HepG2 (cell line): ENCODE measurements around the gene BFSP1. TPM values are rescaled to one million over a fixed set of nuclear protein-coding genes. Genes with fewer than 3 reads are reported as not detected.
A peak's percentile ranks its signal among the peaks of the same experiment; 100 is the strongest.

Experiments used
- DPF2 ChIP-seq: sonication (generic); formaldehyde crosslinking; IDR thresholded peaks from 2 replicates; pipeline ENCODE4 v1.4.0; 2020; ENCODE audit warnings: mild to moderate bottlenecking, low read depth, missing genetic modification reagents, borderline replicate concordance
- EHMT2 ChIP-seq: fragments of 200-600 bp; sonication (generic); IDR thresholded peaks from 2 replicates; pipeline ENCODE4 v1.7.0; 2017; ENCODE audit warnings: antibody characterized with exemption, low read depth, low read length, borderline replicate concordance
- FLYWCH1 ChIP-seq: sonication (generic); formaldehyde crosslinking; IDR thresholded peaks from 2 replicates; pipeline ENCODE4 v1.8.1; 2023; ENCODE audit warnings: mild to moderate bottlenecking, missing genetic modification reagents
- FOSL2 ChIP-seq: sonication (generic); formaldehyde crosslinking; IDR thresholded peaks from 2 replicates; pipeline ENCODE4 v1.4.0; 2020; ENCODE audit warnings: missing genetic modification reagents
- FOXO1 ChIP-seq: sonication (generic); formaldehyde crosslinking; IDR thresholded peaks from 2 replicates; pipeline ENCODE4 v1.4.0; 2020; ENCODE audit warnings: missing genetic modification reagents
- HNRNPL ChIP-seq: fragments of 200-400 bp; formaldehyde crosslinking; IDR thresholded peaks from 2 replicates; pipeline ENCODE4 v1.6.1; 2017; ENCODE audit warnings: mild to moderate bottlenecking, low read depth, low read length
- KDM2A ChIP-seq: sonication (generic); formaldehyde crosslinking; IDR thresholded peaks from 2 replicates; pipeline ENCODE4 v1.4.0; 2020; ENCODE audit warnings: low read depth, missing genetic modification reagents, borderline replicate concordance
- KDM3A ChIP-seq: IDR thresholded peaks from 2 replicates; pipeline ENCODE4 v1.6.1; 2018; ENCODE audit warnings: low read depth, missing compliant biosample characterization
- MIER2 ChIP-seq: IDR thresholded peaks from 2 replicates; pipeline ENCODE4 v1.6.1; 2016; ENCODE audit warnings: missing biosample characterization, missing genetic modification reagents
- MIXL1 ChIP-seq: IDR thresholded peaks from 2 replicates; pipeline ENCODE4 v1.6.1; 2016
- NCOA1 ChIP-seq: sonication (generic); formaldehyde crosslinking; IDR thresholded peaks from 2 replicates; pipeline ENCODE4 v1.9.0; 2021; ENCODE audit warnings: missing genetic modification reagents
- NRL ChIP-seq: sonication (generic); formaldehyde crosslinking; IDR thresholded peaks from 2 replicates; pipeline ENCODE4 v1.5.0; 2020; ENCODE audit warnings: missing genetic modification reagents, mild to moderate bottlenecking, moderate library complexity, borderline replicate concordance
- RFX1 ChIP-seq: fragments of 450-650 bp; IDR thresholded peaks from 2 replicates; pipeline ENCODE4 v1.6.1; 2017
- RXRA ChIP-seq: sonication (generic); formaldehyde crosslinking; IDR thresholded peaks from 2 replicates; pipeline ENCODE4 v1.5.1; 2020; ENCODE audit warnings: missing genetic modification reagents
- TGIF2 ChIP-seq: IDR thresholded peaks from 2 replicates; pipeline ENCODE4 v1.6.1; 2016; ENCODE audit warnings: control low read depth, missing compliant biosample characterization
- TP53 ChIP-seq: sonication (generic); formaldehyde crosslinking; conservative IDR thresholded peaks from 2 replicates; pipeline ENCODE4 v1.4.0; 2020; ENCODE audit warnings: missing genetic modification reagents
- XRCC5 ChIP-seq: fragments of 200-400 bp; formaldehyde crosslinking; optimal IDR thresholded peaks from 2 replicates; pipeline ENCODE3; 2017; ENCODE audit warnings: mild to moderate bottlenecking, low read length
- ZNF225 ChIP-seq: sonication (generic); formaldehyde crosslinking; IDR thresholded peaks from 2 replicates; pipeline ENCODE4 v1.4.0; 2020; ENCODE audit warnings: mild to moderate bottlenecking, missing genetic modification reagents
- ZNF441 ChIP-seq: sonication (generic); formaldehyde crosslinking; IDR thresholded peaks from 2 replicates; pipeline ENCODE4 v1.7.0; 2021; ENCODE audit warnings: missing genetic modification reagents, borderline replicate concordance
- polyA plus RNA-seq, 8 experiments: library from polyadenylated mRNA; depleted of rRNA in 3 of 8; stranded (reverse) in 7 of 8; unstranded in 1 of 8; fragments of >200 nt; fragmentation: Illumina TruSeq in 4 of 8; extraction: Trizol in 4 of 8; gene quantifications; 2 replicates each; pipeline versions ENCODE4 v1.2.1 to v1.2.3, GENCODE V29; 2011 to 2016; ENCODE audit warnings: low read depth in 4 of 8, missing spikeins in 1 of 8, mixed read lengths in 1 of 8; ENCODE audit not compliant: insufficient read depth in 1 of 8
- total RNA-seq, 5 experiments: library from RNA; depleted of rRNA; stranded (reverse); fragments of >200 nt; fragmentation: Illumina TruSeq; extraction: Trizol; gene quantifications; 2 replicates each; pipeline ENCODE4 v1.2.3, GENCODE V29; 2016; ENCODE audit warnings: low read depth in 1 of 5
- TF ChIP-seq, protein P1 (sequence below): sonication (generic); formaldehyde crosslinking; IDR thresholded peaks from 2 replicates; pipeline ENCODE4 v1.9.0; 2022; ENCODE audit warnings: low read depth, missing genetic modification reagents
- TF ChIP-seq, protein P2 (sequence below): IDR thresholded peaks from 2 replicates; pipeline ENCODE4 v1.6.1; 2016; ENCODE audit warnings: low read depth, control low read depth
- TF ChIP-seq, protein P3 (sequence below): sonication (generic); formaldehyde crosslinking; IDR thresholded peaks from 2 replicates; pipeline ENCODE4 v1.4.0; 2020; ENCODE audit warnings: mild to moderate bottlenecking, low read depth, missing genetic modification reagents
- TF ChIP-seq, protein P4 (sequence below): sonication (generic); formaldehyde crosslinking; IDR thresholded peaks from 2 replicates; pipeline ENCODE4 v1.9.0; 2021; ENCODE audit warnings: missing genetic modification reagents, borderline replicate concordance

The BFSP1 gene
- total and polyA plus RNA-seq, 2 of the 13 experiments (the other 11 are each of a cell fraction or from before 2014, with no cell fraction given): 0.22 to 0.26 TPM

DNA sequence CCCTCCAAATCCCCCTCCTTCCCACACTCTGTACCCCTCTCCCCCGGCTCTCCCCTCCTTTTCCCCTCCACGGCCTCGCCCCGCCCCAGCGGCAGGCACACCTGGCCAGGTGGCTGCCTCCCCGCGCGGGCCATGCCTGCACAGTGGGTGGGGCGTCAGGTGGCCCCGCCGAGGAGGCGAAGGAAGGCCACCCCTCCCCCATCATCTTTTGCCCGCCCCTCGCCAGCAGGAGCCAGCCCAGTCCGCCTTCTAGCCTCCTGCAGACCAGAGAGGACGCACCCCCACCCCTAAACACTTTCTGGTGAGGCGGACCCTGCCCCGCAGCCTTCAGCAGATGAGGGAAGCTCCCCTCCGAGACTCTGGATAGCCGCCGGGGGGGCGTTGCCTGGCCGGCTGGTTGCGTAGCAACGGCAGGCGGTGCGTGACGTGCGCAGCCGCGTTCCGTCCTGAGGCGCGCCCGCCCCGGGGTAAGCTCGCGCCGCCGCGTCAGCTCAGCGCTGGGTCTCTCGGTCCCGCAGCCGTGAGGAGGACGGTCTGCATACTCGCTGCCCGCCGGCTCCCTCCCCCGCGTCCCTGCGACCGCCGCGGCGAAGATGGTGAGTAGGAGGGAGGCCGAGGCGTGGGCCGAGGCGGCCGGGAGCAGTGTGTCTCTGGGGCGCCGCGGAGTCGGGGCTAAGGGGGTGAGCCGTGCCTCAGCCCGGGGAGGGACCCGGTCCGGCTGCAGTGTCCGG is 38.6 kb upstream of the BFSP1 start, which contains the start of gene DSTN (continued):
- 0 out of 2 replicates have a peak, but pooled peaks have one; percentile 9 for TF ChIP-seq HNRNPL
- TF ChIP-seq, protein P1, sequence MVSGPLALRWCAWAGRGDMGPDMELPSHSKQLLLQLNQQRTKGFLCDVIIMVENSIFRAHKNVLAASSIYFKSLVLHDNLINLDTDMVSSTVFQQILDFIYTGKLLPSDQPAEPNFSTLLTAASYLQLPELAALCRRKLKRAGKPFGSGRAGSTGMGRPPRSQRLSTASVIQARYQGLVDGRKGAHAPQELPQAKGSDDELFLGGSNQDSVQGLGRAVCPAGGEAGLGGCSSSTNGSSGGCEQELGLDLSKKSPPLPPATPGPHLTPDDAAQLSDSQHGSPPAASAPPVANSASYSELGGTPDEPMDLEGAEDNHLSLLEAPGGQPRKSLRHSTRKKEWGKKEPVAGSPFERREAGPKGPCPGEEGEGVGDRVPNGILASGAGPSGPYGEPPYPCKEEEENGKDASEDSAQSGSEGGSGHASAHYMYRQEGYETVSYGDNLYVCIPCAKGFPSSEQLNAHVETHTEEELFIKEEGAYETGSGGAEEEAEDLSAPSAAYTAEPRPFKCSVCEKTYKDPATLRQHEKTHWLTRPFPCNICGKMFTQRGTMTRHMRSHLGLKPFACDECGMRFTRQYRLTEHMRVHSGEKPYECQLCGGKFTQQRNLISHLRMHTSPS: peak; percentile 83
- peak; percentile 36; the same call in 1 of the 2 replicates for TF ChIP-seq TP53 (CRISPR knock-in tag)
- peak; percentile 47 for TF ChIP-seq NRL
- TF ChIP-seq RFX1: peak; percentile 92
- TF ChIP-seq, protein P2, sequence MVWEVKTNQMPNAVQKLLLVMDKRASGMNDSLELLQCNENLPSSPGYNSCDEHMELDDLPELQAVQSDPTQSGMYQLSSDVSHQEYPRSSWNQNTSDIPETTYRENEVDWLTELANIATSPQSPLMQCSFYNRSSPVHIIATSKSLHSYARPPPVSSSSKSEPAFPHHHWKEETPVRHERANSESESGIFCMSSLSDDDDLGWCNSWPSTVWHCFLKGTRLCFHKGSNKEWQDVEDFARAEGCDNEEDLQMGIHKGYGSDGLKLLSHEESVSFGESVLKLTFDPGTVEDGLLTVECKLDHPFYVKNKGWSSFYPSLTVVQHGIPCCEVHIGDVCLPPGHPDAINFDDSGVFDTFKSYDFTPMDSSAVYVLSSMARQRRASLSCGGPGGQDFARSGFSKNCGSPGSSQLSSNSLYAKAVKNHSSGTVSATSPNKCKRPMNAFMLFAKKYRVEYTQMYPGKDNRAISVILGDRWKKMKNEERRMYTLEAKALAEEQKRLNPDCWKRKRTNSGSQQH (CRISPR knock-in tag): peak; percentile 28; the same call in 1 of the 2 replicates
- TF ChIP-seq ZNF441 (CRISPR knock-in tag): 0 out of 2 replicates have a peak, but pooled peaks have one; percentile 29
- no peak; the same call in 1 of the 2 replicates for TF ChIP-seq KDM3A (CRISPR knock-in tag)
- TF ChIP-seq KDM2A (CRISPR knock-in tag): peak; percentile 80; the same call in 1 of the 2 replicates
- TF ChIP-seq MIXL1 (CRISPR knock-in tag): no peak
- no peak for TF ChIP-seq NCOA1 (CRISPR knock-in tag)
- TF ChIP-seq DPF2 (CRISPR knock-in tag): no peak
- peak; percentile 4; the same call in 1 of the 2 replicates for TF ChIP-seq FOSL2 (CRISPR knock-in tag)
- peak; percentile 95; the same call in 1 of the 2 replicates for TF ChIP-seq ZNF225 (CRISPR knock-in tag)
- TF ChIP-seq, protein P3, sequence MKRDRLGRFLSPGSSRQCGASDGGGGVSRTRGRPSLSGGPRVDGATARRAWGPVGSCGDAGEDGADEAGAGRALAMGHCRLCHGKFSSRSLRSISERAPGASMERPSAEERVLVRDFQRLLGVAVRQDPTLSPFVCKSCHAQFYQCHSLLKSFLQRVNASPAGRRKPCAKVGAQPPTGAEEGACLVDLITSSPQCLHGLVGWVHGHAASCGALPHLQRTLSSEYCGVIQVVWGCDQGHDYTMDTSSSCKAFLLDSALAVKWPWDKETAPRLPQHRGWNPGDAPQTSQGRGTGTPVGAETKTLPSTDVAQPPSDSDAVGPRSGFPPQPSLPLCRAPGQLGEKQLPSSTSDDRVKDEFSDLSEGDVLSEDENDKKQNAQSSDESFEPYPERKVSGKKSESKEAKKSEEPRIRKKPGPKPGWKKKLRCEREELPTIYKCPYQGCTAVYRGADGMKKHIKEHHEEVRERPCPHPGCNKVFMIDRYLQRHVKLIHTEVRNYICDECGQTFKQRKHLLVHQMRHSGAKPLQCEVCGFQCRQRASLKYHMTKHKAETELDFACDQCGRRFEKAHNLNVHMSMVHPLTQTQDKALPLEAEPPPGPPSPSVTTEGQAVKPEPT (CRISPR knock-in tag): no peak
- TF ChIP-seq EHMT2: no peak
- peak; percentile 66 for TF ChIP-seq TGIF2
- 0 out of 2 replicates have a peak, but pooled peaks have one; percentile 8 for TF ChIP-seq RXRA (CRISPR knock-in tag)
- peak; percentile 28; the same call in 1 of the 2 replicates for TF ChIP-seq FOXO1 (CRISPR knock-in tag)
- 0 out of 2 replicates have a peak, but pooled peaks have one; percentile 29 for TF ChIP-seq MIER2 (CRISPR knock-in tag)
- peak; percentile 71 for TF ChIP-seq XRCC5
- TF ChIP-seq FLYWCH1 (CRISPR knock-in tag): peak; percentile 68; the same call in 1 of the 2 replicates
- TF ChIP-seq, protein P4, sequence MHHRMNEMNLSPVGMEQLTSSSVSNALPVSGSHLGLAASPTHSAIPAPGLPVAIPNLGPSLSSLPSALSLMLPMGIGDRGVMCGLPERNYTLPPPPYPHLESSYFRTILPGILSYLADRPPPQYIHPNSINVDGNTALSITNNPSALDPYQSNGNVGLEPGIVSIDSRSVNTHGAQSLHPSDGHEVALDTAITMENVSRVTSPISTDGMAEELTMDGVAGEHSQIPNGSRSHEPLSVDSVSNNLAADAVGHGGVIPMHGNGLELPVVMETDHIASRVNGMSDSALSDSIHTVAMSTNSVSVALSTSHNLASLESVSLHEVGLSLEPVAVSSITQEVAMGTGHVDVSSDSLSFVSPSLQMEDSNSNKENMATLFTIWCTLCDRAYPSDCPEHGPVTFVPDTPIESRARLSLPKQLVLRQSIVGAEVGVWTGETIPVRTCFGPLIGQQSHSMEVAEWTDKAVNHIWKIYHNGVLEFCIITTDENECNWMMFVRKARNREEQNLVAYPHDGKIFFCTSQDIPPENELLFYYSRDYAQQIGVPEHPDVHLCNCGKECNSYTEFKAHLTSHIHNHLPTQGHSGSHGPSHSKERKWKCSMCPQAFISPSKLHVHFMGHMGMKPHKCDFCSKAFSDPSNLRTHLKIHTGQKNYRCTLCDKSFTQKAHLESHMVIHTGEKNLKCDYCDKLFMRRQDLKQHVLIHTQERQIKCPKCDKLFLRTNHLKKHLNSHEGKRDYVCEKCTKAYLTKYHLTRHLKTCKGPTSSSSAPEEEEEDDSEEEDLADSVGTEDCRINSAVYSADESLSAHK (CRISPR knock-in tag): peak; percentile 43; the same call in 1 of the 2 replicates
